Caco-2 (cell line): ENCODE measurements around the gene TBC1D8B. TPM values are rescaled to one million over a fixed set of nuclear protein-coding genes. Genes with fewer than 3 reads are reported as not detected.
A peak's percentile ranks its signal among the peaks of the same experiment; 100 is the strongest.

ENCODE experiments used
- BruUV-seq: library from RNA; stranded (reverse); fragments of 400-500 nt; replicated peaks from 2 replicates; lab custom pipeline; 2021; lab: Mats Ljungman, UMichigan
- CTCF ChIA-PET: fragments of 300-600 bp; sonication (Branson Sonifier 250); formaldehyde crosslinking; loops from one replicate; lab custom pipeline; 2022; ENCODE audit warnings: antibody characterized with exemption; lab: Charles Lee
- POLR2A ChIA-PET: fragments of 300-600 bp; sonication (Branson Sonifier 250); formaldehyde crosslinking; loops from one replicate; lab custom pipeline; 2022; ENCODE audit warnings: antibody characterized with exemption; lab: Charles Lee
- DNase-seq, 2 experiments: peaks; one replicate each; pipeline versions ENCODE4 v3.0.0 to v3.0.0-alpha.2; 2020 to 2022
- H3K27me3 ChIP-seq: replicated peaks from 2 replicates; pipeline ENCODE4 v1.6.0; 2011; ENCODE audit warnings: low read length; ENCODE audit not compliant: control insufficient read depth, insufficient read depth
- H3K36me3 ChIP-seq: 2 replicates; pipeline ENCODE4 v1.5.1; 2011; ENCODE audit warnings: low read length; ENCODE audit not compliant: control insufficient read depth, insufficient read depth
- H3K4me1 ChIP-seq: fragments of 250-450 bp; sonication (Bioruptor Pico); 2 replicates; pipeline ENCODE4 v1.5.1; 2020; ENCODE audit warnings: mild to moderate bottlenecking
- H3K4me3 ChIP-seq: 2 replicates; pipeline ENCODE4 v1.5.1; 2011; ENCODE audit warnings: low read depth, mild to moderate bottlenecking, control low read depth, low read length
- H3K9me3 ChIP-seq: fragments of 250-450 bp; sonication (Bioruptor Pico); 2 replicates; pipeline ENCODE4 v1.5.1; 2020; ENCODE audit warnings: mild to moderate bottlenecking, moderate library complexity
- H3K27ac Mint-ChIP-seq: one replicate; pipeline ENCODE4 v1.8.0; 2022; ENCODE audit warnings: mixed read lengths; ENCODE audit not compliant: unreplicated experiment
- H3K27me3 Mint-ChIP-seq: one replicate; pipeline ENCODE4 v1.8.0; 2022; ENCODE audit warnings: mixed read lengths; ENCODE audit not compliant: insufficient read depth, unreplicated experiment
- H3K36me3 Mint-ChIP-seq: one replicate; pipeline ENCODE4 v1.8.0; 2022; ENCODE audit warnings: mild to moderate bottlenecking, mixed read lengths; ENCODE audit not compliant: insufficient read depth, unreplicated experiment
- H3K4me1 Mint-ChIP-seq: one replicate; pipeline ENCODE4 v1.8.0; 2022; ENCODE audit warnings: low read depth, mixed read lengths; ENCODE audit not compliant: unreplicated experiment
- H3K4me3 Mint-ChIP-seq: one replicate; pipeline ENCODE4 v1.8.0; 2022; ENCODE audit warnings: mild to moderate bottlenecking, moderate library complexity, mixed read lengths; ENCODE audit not compliant: unreplicated experiment
- H3K9me3 Mint-ChIP-seq: one replicate; pipeline ENCODE4 v1.8.0; 2022; ENCODE audit warnings: mixed read lengths; ENCODE audit not compliant: unreplicated experiment
- intact Hi-C: fragments of 100-400 bp; cut with micrococcal nuclease; formaldehyde crosslinking; loops from one replicate; pipeline ENCODE4 v1.10.0; 2022; ENCODE audit not compliant: unreplicated experiment
- total RNA-seq: library from RNA; stranded (reverse); gene quantifications from 2 replicates; pipeline ENCODE4 v1.2.3, GENCODE V29; 2022
- TF ChIP-seq, protein P1 (sequence below), 2 experiments: fragments of 200-600 bp in 1 of 2; IDR thresholded peaks; 1 replicate in 1 of 2; 2 replicates in 1 of 2; pipeline versions ENCODE4 v1.5.1 to v1.8.0; 2011 to 2022; ENCODE audit warnings: antibody characterized with exemption in 1 of 2, control low read depth in 1 of 2, inconsistent platforms in 1 of 2, low read depth in 1 of 2, low read length in 1 of 2, mild to moderate bottlenecking in 1 of 2, moderate library complexity in 1 of 2; ENCODE audit not compliant: insufficient read depth in 1 of 2, severe bottlenecking in 1 of 2, unreplicated experiment in 1 of 2

The TBC1D8B gene
- total RNA-seq, 1 experiment from 2014 or later: 7.4 TPM

DNA sequence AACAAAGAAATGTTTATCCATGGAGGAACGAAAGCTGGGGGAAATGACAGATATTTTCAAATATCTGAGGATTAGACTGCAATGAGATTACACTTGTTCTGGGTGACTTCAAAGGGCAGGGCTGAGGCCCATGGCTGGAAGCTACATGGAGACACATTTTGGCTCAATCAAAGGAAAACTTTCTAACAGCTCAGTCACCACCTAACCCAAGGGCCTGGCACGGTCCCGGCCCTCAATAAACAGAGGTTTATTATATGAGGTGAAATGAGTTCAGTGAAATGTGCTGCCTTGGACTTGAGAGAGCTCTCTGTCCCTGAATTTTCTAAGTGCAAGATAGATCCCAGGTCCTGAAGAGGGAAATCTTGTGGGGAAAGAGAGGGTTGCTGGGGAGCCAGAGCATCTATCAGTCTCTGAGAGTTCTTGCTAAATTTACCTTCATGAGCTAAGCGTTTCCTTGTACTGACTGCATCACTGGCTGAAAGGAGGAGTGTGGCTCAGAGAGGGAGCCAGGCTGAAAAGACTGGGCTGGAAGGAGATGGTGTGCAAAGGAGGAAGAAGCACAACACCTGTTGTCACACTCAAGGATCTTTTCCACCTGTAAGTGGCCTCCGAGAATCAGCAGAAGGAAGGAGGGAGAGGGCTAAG is 102.7 kb downstream of the TBC1D8B start:
- intact Hi-C loops: no loop called here
- Mint-ChIP-seq H3K9me3 (no peaks in the 10 kb centered on the region), H3K27ac (peak overlapping the region; percentile 45), H3K4me1 (peaks cover 9% of the 10 kb centered on the region), H3K27me3 (no peaks in the 10 kb centered on the region), H3K36me3 (no peaks in the 10 kb centered on the region), H3K4me3 (no peak overlapping the region)
- no peaks in the 10 kb centered on the region for H3K27me3 ChIP-seq
- no peaks in the 10 kb centered on the region for H3K36me3 ChIP-seq
- ChIA-PET POLR2A (no interaction called here), CTCF (interaction anchor here (1.5 to 1.8 kb wide), 2 partner anchors 11 to 55 kb away, joined by 4 to 7 read pairs; no protein-coding TSS in a partner anchor)
- DNase-seq: no peak
- no TSS peak for BruUV-seq
- H3K4me3 ChIP-seq: no peak overlapping the region
- H3K4me1 ChIP-seq: peaks cover 32% of the 10 kb centered on the region
- TF ChIP-seq, protein P1, sequence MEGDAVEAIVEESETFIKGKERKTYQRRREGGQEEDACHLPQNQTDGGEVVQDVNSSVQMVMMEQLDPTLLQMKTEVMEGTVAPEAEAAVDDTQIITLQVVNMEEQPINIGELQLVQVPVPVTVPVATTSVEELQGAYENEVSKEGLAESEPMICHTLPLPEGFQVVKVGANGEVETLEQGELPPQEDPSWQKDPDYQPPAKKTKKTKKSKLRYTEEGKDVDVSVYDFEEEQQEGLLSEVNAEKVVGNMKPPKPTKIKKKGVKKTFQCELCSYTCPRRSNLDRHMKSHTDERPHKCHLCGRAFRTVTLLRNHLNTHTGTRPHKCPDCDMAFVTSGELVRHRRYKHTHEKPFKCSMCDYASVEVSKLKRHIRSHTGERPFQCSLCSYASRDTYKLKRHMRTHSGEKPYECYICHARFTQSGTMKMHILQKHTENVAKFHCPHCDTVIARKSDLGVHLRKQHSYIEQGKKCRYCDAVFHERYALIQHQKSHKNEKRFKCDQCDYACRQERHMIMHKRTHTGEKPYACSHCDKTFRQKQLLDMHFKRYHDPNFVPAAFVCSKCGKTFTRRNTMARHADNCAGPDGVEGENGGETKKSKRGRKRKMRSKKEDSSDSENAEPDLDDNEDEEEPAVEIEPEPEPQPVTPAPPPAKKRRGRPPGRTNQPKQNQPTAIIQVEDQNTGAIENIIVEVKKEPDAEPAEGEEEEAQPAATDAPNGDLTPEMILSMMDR (IDR thresholded peaks at IDR 0.05; ENCODE audit: insufficient read depth in 1 of 2, low read depth in 1 of 2, low read length in 1 of 2, severe bottlenecking in 1 of 2, unreplicated experiment in 1 of 2): no peak
- no peaks in the 10 kb centered on the region for H3K9me3 ChIP-seq

DNA sequence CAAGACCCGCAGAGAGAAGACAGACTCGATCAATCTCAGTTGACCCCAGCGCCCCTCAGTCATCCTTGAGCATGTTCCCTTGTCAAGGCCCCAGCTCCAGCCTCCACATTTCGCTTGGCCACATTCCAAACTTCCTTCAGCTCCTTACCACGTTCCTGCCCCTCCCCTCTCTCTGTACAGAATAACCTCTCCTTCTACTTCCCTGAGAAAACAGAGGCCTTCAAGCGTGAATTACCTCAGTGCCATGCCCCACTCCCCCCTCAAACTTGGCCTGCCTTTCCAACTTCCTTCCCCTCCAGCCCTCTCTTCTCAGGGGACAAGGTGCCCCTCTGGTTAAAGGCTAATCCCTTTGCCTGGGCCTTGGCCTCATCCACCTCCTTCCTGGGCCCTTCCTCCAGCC is 103.9 kb downstream of the TBC1D8B start:
- Histone ChIP-seq H3K4me1 (peaks cover 29% of the 10 kb centered on the region), H3K27me3 (no peaks in the 10 kb centered on the region), H3K9me3 (no peaks in the 10 kb centered on the region), H3K36me3 (no peaks in the 10 kb centered on the region), H3K4me3 (no peak overlapping the region)
- Mint-ChIP-seq H3K4me3 (no peak overlapping the region), H3K9me3 (no peaks in the 10 kb centered on the region), H3K36me3 (no peaks in the 10 kb centered on the region), H3K27me3 (no peaks in the 10 kb centered on the region), H3K27ac (peak overlapping the region; percentile 5), H3K4me1 (peaks cover 9% of the 10 kb centered on the region)
- ChIA-PET CTCF (interaction anchor here (1.5 to 1.8 kb wide), 2 partner anchors 12 to 54 kb away, joined by 4 to 7 read pairs; no protein-coding TSS in a partner anchor), POLR2A (no interaction called here)
- BruUV-seq: no TSS peak
- intact Hi-C loops: no loop called here
- TF ChIP-seq, protein P1 (IDR thresholded peaks at IDR 0.05; ENCODE audit: insufficient read depth in 1 of 2, low read depth in 1 of 2, low read length in 1 of 2, severe bottlenecking in 1 of 2, unreplicated experiment in 1 of 2): no peak
- DNase-seq: no peak

DNA sequence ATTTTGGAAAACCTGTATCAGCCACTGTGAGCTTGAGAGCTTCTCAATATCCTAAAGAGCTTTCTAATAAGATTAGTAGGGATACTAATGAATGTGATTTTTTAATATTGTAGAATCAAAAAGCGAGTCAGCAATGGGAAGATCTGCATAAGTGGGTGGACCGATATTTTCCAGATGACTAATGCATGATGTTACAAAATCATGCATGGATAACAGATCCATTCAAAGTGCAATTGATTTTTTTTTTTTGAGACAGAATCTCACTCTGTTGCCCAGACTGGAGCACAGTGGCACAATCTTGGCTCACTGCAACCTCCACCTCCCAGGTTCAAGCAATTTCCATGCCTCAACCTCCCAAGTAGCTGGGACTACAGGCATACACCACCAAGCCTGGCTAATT is 110.4 kb downstream of the TBC1D8B start:
- H3K36me3 Mint-ChIP-seq: no peaks in the 10 kb centered on the region
- H3K9me3 Mint-ChIP-seq: no peaks in the 10 kb centered on the region
- H3K4me1 ChIP-seq: no peaks in the 10 kb centered on the region; the same call in 1 of the 2 replicates
- no peaks in the 10 kb centered on the region for H3K36me3 ChIP-seq
- no peak overlapping the region for H3K27ac Mint-ChIP-seq
- no peak for DNase-seq
- intact Hi-C loops: no loop called here
- no peaks in the 10 kb centered on the region for H3K4me1 Mint-ChIP-seq
- H3K27me3 ChIP-seq: no peaks in the 10 kb centered on the region
- no TSS peak for BruUV-seq
- H3K27me3 Mint-ChIP-seq: no peaks in the 10 kb centered on the region
- TF ChIP-seq, protein P1 (IDR thresholded peaks at IDR 0.05; ENCODE audit: insufficient read depth in 1 of 2, low read depth in 1 of 2, low read length in 1 of 2, severe bottlenecking in 1 of 2, unreplicated experiment in 1 of 2): no peak
- no peak overlapping the region for H3K4me3 Mint-ChIP-seq
- POLR2A ChIA-PET: no interaction called here
- no peak overlapping the region for H3K4me3 ChIP-seq
- H3K9me3 ChIP-seq: no peaks in the 10 kb centered on the region
- CTCF ChIA-PET: no interaction called here
